Measurements from ENCODE around the gene STK26. TPM values are rescaled to one million over a fixed set of nuclear protein-coding genes. Genes with fewer than 3 reads are reported as not detected.

The STK26 gene
- total RNA-seq, 2 experiments from 2014 or later = 75.4 to 79.9 TPM

GRCh38 chrX:132068405-132068804 is 45.3 kb downstream of the STK26 start:
- ATAC-seq = no peak
- CTCF ChIA-PET = no interaction called here

GRCh38 chrX:132071254-132071653 is 48.2 kb downstream of the STK26 start:
- ChIA-PET CTCF (interaction anchor here (0.6 to 2.1 kb wide), 12 partner anchors 9 to 230 kb away, joined by 3 to 12 read pairs (median 3); no protein-coding TSS in a partner anchor), POLR2A (interaction anchor here (0.9 to 1.5 kb wide), 2 partner anchors 47 to 48 kb away, joined by 3 to 4 read pairs; partner anchors contain the start of gene STK26)
- Mint-ChIP-seq H3K27ac (no peak overlapping the region), H3K27me3 (no peaks in the 10 kb centered on the region), H3K9me3 (no peaks in the 10 kb centered on the region), H3K4me3 (no peak overlapping the region), H3K36me3 (ENCODE audit: low read depth) (peaks cover 13% of the 10 kb centered on the region), H3K4me1 (ENCODE audit: low read depth) (no peaks in the 10 kb centered on the region)
- TF ChIP-seq, protein P1, sequence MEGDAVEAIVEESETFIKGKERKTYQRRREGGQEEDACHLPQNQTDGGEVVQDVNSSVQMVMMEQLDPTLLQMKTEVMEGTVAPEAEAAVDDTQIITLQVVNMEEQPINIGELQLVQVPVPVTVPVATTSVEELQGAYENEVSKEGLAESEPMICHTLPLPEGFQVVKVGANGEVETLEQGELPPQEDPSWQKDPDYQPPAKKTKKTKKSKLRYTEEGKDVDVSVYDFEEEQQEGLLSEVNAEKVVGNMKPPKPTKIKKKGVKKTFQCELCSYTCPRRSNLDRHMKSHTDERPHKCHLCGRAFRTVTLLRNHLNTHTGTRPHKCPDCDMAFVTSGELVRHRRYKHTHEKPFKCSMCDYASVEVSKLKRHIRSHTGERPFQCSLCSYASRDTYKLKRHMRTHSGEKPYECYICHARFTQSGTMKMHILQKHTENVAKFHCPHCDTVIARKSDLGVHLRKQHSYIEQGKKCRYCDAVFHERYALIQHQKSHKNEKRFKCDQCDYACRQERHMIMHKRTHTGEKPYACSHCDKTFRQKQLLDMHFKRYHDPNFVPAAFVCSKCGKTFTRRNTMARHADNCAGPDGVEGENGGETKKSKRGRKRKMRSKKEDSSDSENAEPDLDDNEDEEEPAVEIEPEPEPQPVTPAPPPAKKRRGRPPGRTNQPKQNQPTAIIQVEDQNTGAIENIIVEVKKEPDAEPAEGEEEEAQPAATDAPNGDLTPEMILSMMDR (IDR thresholded peaks at IDR 0.05) = peak; percentile 31
- intact Hi-C loops (cut with micrococcal nuclease) = loop anchor here (10.0 kb wide), 1 partner anchor 216 kb away; no protein-coding TSS in a partner anchor
- ATAC-seq = no peak
- no peak for DNase-seq

More at GRCh38 chrX:132068405-132068804, 45.3 kb downstream of the STK26 start:
- H3K27me3 Mint-ChIP-seq = no peaks in the 10 kb centered on the region
- intact Hi-C loops (cut with micrococcal nuclease) = no loop called here
- POLR2A ChIA-PET = no interaction called here
- H3K4me3 Mint-ChIP-seq = no peak overlapping the region
- DNase-seq = no peak
- no peaks in the 10 kb centered on the region for H3K9me3 Mint-ChIP-seq
- no peaks in the 10 kb centered on the region for H3K4me1 Mint-ChIP-seq (ENCODE audit: low read depth)
- H3K27ac Mint-ChIP-seq = no peak overlapping the region
- TF ChIP-seq, protein P1 (IDR thresholded peaks at IDR 0.05) = no peak
- H3K36me3 Mint-ChIP-seq (ENCODE audit: low read depth) = peaks cover 16% of the 10 kb centered on the region

GRCh38 chrX:132077414-132077813 is 54.3 kb downstream of the STK26 start:
- POLR2A ChIA-PET = no interaction called here
- CTCF ChIA-PET = interaction anchor here (1.0 kb wide), 1 partner anchor 15 kb away, joined by 3 read pairs; no protein-coding TSS in a partner anchor
- H3K36me3 Mint-ChIP-seq (ENCODE audit: low read depth) = peaks cover 6% of the 10 kb centered on the region
- H3K9me3 Mint-ChIP-seq = no peaks in the 10 kb centered on the region
- no peak overlapping the region for H3K4me3 Mint-ChIP-seq
- intact Hi-C loops (cut with micrococcal nuclease) = loop anchor here (10.0 kb wide), 1 partner anchor 223 kb away; no protein-coding TSS in a partner anchor
- no peaks in the 10 kb centered on the region for H3K4me1 Mint-ChIP-seq (ENCODE audit: low read depth)
- TF ChIP-seq, protein P1 (IDR thresholded peaks at IDR 0.05) = no peak
- ATAC-seq (no peak), DNase-seq (no peak)
- no peaks in the 10 kb centered on the region for H3K27me3 Mint-ChIP-seq
- H3K27ac Mint-ChIP-seq = no peak overlapping the region

DNA sequence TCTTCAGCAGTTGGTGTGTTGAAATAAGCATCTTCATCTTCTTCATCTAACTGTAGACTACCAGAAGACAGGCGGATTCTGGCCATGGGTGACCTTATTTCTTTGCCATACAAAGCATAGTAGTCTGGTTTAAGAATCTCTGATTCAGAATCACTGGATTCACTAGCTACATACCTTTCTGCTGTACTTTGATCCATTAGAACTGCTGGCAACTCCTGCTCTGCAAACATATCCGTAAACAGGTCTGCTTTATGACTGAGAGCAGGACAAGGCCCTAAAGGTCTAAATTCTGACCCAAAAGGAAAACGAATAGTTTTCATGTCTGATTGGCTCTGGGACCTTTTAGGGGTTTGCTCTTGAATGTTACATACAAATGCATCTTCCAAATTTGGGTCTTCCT is 54.8 kb downstream of the STK26 start:
- DNase-seq (no peak), ATAC-seq (no peak)
- Mint-ChIP-seq H3K27ac (no peak overlapping the region), H3K4me1 (ENCODE audit: low read depth) (no peaks in the 10 kb centered on the region), H3K36me3 (ENCODE audit: low read depth) (peaks cover 5% of the 10 kb centered on the region), H3K9me3 (no peaks in the 10 kb centered on the region), H3K27me3 (no peaks in the 10 kb centered on the region), H3K4me3 (no peak overlapping the region)
- ChIA-PET CTCF (no interaction called here), POLR2A (no interaction called here)
- TF ChIP-seq, protein P1 (IDR thresholded peaks at IDR 0.05) = no peak
- intact Hi-C loops (cut with micrococcal nuclease) = loop anchor here (10.0 kb wide), 1 partner anchor 223 kb away; no protein-coding TSS in a partner anchor

DNA sequence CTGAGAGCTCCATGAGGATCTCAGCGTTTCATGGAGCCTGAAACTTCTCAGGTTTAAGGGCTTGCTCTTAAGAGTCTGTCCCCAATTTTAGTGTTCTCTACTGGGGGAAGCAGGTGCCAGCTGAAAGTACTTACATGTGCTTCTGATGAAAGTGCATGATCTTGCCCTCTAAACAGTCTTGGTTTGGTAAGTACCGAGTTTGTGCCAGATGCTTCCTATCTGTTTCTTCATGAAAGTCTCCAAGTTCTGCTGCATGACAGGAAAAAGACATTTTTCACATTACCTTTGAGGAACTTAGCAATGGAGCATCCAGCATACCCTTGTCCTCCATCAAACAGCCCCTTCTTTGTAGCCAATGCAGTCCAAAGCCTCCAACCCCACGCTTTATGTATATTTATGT is 62.7 kb downstream of the STK26 start:
- H3K4me3 Mint-ChIP-seq = no peak overlapping the region
- no peaks in the 10 kb centered on the region for H3K27me3 Mint-ChIP-seq
- TF ChIP-seq, protein P1 (IDR thresholded peaks at IDR 0.05) = no peak
- DNase-seq (no peak), ATAC-seq (no peak)
- no peak overlapping the region for H3K27ac Mint-ChIP-seq
- H3K4me1 Mint-ChIP-seq (ENCODE audit: low read depth) = peaks cover 8% of the 10 kb centered on the region
- intact Hi-C loops (cut with micrococcal nuclease) = no loop called here
- no peaks in the 10 kb centered on the region for H3K9me3 Mint-ChIP-seq
- ChIA-PET CTCF (no interaction called here), POLR2A (no interaction called here)
- H3K36me3 Mint-ChIP-seq (ENCODE audit: low read depth) = no peaks in the 10 kb centered on the region

Measured in activated CD8-positive, alpha-beta T cell treated with anti-CD3 and anti-CD28 coated beads for 36 hours (primary cell).